Calu3 (cell line): ENCODE results near the gene MRPL39. TPM values are rescaled to one million over a fixed set of nuclear protein-coding genes. Genes with fewer than 3 reads are reported as not detected.

Source experiments
- BruUV-seq: library from RNA; stranded (reverse); fragments of 400-500 nt; replicated peaks from 2 replicates; lab custom pipeline; 2021; lab: Mats Ljungman, UMichigan
- CTCF ChIA-PET: fragments of 300-600 bp; sonication (Branson Sonifier 250); formaldehyde crosslinking; loops from one replicate; lab custom pipeline; 2022; ENCODE audit warnings: antibody characterized with exemption; lab: Charles Lee
- DNase-seq: peaks from one replicate; pipeline ENCODE4 v3.0.0; 2022
- H3K27ac Mint-ChIP-seq: one replicate; pipeline ENCODE4 v1.8.0; 2022; ENCODE audit warnings: mixed read lengths; ENCODE audit not compliant: unreplicated experiment
- H3K27me3 Mint-ChIP-seq: one replicate; pipeline ENCODE4 v1.8.0; 2022; ENCODE audit warnings: mixed read lengths; ENCODE audit not compliant: unreplicated experiment
- H3K36me3 Mint-ChIP-seq: one replicate; pipeline ENCODE4 v1.8.0; 2022; ENCODE audit warnings: mild to moderate bottlenecking, moderate library complexity, mixed read lengths; ENCODE audit not compliant: insufficient read depth, unreplicated experiment
- H3K4me1 Mint-ChIP-seq: one replicate; pipeline ENCODE4 v1.8.0; 2022; ENCODE audit warnings: mild to moderate bottlenecking, low read depth, mixed read lengths; ENCODE audit not compliant: unreplicated experiment
- H3K4me3 Mint-ChIP-seq: one replicate; pipeline ENCODE4 v1.8.0; 2022; ENCODE audit warnings: mild to moderate bottlenecking, low read depth, moderate library complexity, mixed read lengths; ENCODE audit not compliant: unreplicated experiment
- H3K9me3 Mint-ChIP-seq: one replicate; pipeline ENCODE4 v1.8.0; 2022; ENCODE audit warnings: low read depth, mixed read lengths; ENCODE audit not compliant: unreplicated experiment
- intact Hi-C: fragments of 100-400 bp; cut with micrococcal nuclease; formaldehyde crosslinking; loops from one replicate; pipeline ENCODE4 v1.10.0; 2022; ENCODE audit not compliant: unreplicated experiment
- total RNA-seq: library from RNA; stranded (reverse); gene quantifications from 2 replicates; pipeline ENCODE4 v1.2.3, GENCODE V29; 2022
- TF ChIP-seq, protein P1 (sequence below): fragments of 200-600 bp; IDR thresholded peaks from one replicate; pipeline ENCODE4 v1.8.0; 2022; ENCODE audit warnings: antibody characterized with exemption; ENCODE audit not compliant: unreplicated experiment

Gene MRPL39
- total RNA-seq, 1 experiment from 2014 or later: 20.0 TPM

DNA sequence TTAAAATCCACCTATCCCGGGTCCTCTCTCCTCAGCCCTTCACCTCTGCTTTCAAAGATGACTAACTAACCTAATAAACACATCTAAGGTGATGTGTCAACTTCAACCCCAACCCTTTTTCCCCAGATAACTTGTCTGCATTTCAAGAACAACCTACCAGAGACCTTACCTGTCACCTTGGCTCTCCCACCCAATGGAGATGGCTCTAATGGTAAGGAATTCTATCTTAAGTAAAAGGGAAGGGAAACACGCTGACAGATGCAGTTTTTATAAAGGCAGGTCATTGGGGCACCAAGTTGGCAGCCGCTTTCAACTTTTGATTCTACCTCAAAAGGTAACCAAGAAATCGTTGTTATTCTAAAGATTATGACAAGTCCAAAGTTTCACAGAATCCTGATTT, 37.6 kb downstream of the MRPL39 start:
- no peaks in the 10 kb centered on the region for H3K9me3 Mint-ChIP-seq
- no TSS peak for BruUV-seq
- intact Hi-C loops: no loop called here
- H3K4me3 Mint-ChIP-seq: no peak overlapping the region
- DNase-seq: no peak
- H3K4me1 Mint-ChIP-seq: peaks cover 7% of the 10 kb centered on the region
- no peaks in the 10 kb centered on the region for H3K27me3 Mint-ChIP-seq
- CTCF ChIA-PET: no interaction called here
- no peaks in the 10 kb centered on the region for H3K36me3 Mint-ChIP-seq
- H3K27ac Mint-ChIP-seq: no peak overlapping the region
- TF ChIP-seq, protein P1, sequence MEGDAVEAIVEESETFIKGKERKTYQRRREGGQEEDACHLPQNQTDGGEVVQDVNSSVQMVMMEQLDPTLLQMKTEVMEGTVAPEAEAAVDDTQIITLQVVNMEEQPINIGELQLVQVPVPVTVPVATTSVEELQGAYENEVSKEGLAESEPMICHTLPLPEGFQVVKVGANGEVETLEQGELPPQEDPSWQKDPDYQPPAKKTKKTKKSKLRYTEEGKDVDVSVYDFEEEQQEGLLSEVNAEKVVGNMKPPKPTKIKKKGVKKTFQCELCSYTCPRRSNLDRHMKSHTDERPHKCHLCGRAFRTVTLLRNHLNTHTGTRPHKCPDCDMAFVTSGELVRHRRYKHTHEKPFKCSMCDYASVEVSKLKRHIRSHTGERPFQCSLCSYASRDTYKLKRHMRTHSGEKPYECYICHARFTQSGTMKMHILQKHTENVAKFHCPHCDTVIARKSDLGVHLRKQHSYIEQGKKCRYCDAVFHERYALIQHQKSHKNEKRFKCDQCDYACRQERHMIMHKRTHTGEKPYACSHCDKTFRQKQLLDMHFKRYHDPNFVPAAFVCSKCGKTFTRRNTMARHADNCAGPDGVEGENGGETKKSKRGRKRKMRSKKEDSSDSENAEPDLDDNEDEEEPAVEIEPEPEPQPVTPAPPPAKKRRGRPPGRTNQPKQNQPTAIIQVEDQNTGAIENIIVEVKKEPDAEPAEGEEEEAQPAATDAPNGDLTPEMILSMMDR: no peak

DNA sequence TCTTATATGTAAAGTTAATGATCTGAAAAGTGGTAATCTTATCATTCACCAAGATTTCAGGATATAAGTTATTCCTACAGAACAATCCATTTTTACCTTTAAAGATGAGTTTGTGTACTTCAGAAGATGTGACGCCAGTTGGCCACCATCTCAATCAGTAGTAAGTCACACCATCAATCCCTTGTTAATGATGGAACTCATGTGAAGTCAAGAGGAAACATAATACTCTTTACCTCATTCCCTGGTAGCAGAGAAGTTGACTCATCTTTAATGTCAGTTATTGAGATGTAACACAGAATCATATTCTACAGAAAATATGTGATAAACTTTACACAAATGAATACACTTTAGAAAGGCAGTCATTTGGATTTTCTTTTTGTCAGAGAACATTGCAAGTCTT, 38.2 kb downstream of the MRPL39 start:
- DNase-seq: no peak
- intact Hi-C loops: no loop called here
- H3K27ac Mint-ChIP-seq: no peak overlapping the region
- TF ChIP-seq, protein P1: no peak
- no peaks in the 10 kb centered on the region for H3K9me3 Mint-ChIP-seq
- H3K4me1 Mint-ChIP-seq: peaks cover 7% of the 10 kb centered on the region
- no TSS peak for BruUV-seq
- H3K27me3 Mint-ChIP-seq: no peaks in the 10 kb centered on the region
- no peaks in the 10 kb centered on the region for H3K36me3 Mint-ChIP-seq
- H3K4me3 Mint-ChIP-seq: no peak overlapping the region
- CTCF ChIA-PET: no interaction called here

DNA sequence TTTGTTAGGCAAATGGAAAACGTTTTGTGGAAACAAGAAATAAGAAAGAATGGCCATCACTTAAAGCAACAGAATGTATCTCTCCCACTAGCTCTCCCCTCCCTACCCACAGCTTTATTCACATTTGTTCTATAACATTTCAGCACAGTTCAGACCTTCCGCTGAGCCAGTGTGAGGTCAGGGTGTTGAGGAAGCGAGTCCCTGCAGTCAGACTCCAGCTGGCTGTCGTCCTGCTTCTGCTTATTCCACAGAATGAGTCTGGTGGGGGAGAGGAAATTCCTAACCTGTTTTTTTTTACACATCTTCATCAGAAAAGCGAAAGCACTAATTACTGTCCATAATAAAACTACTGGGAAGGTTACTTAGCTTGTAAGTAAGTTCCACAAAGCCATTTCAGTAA, 39.0 kb downstream of the MRPL39 start:
- Mint-ChIP-seq H3K36me3 (no peaks in the 10 kb centered on the region), H3K27me3 (no peaks in the 10 kb centered on the region), H3K4me3 (no peak overlapping the region), H3K9me3 (no peaks in the 10 kb centered on the region), H3K4me1 (no peaks in the 10 kb centered on the region), H3K27ac (no peak overlapping the region)
- no peak for DNase-seq
- intact Hi-C loops: no loop called here
- CTCF ChIA-PET: no interaction called here
- BruUV-seq: no TSS peak
- TF ChIP-seq, protein P1: no peak

DNA sequence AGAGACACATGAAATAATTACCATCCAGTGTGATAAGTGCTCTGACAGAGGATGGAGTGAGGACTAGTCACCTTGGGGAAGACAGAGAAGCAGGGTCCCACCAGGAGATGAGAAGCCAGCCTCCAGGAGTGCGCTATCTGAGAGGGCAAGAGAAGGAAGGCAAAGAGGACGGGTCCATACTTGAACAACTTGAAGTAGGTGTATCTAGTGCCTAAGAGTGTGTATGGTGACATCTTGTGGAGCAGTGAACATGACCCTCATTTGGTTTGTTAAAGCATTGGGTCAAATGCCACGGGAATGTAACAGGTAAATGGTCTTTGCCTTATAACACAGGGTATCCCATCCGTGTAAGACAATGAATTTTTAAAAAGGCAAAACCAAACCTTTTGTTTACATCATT, 39.8 kb downstream of the MRPL39 start:
- H3K9me3 Mint-ChIP-seq: no peaks in the 10 kb centered on the region
- H3K27me3 Mint-ChIP-seq: no peaks in the 10 kb centered on the region
- TF ChIP-seq, protein P1: no peak
- no peak for DNase-seq
- no TSS peak for BruUV-seq
- intact Hi-C loops: no loop called here
- CTCF ChIA-PET: no interaction called here
- no peak overlapping the region for H3K4me3 Mint-ChIP-seq
- no peaks in the 10 kb centered on the region for H3K4me1 Mint-ChIP-seq
- H3K36me3 Mint-ChIP-seq: no peaks in the 10 kb centered on the region
- no peak overlapping the region for H3K27ac Mint-ChIP-seq
